ENCODE results near the gene CYB5A.

- TF ChIP-seq POLR2A (IDR thresholded peaks at IDR 0.05) (no peak), CTCF (IDR thresholded peaks at IDR 0.05) (no peak)
These were observed 24.8 kb upstream of the CYB5A start for GRCh38 chr18:74316257-74317170.
